Activated T-helper 1 cell treated with anti-CD3 and anti-CD28 coated beads, Interleukin-2, amount 50 U/mL, for 16 hours (primary cell): Measurements from ENCODE around the gene PAX8.

Experiments used
- DNase-seq, 2 donors: peaks; one replicate each; pipeline ENCODE4 v3.0.0-alpha.2; 2020; ENCODE audit warnings: low read depth in 1 of 2, low spot score in 1 of 2

Gene PAX8

DNA sequence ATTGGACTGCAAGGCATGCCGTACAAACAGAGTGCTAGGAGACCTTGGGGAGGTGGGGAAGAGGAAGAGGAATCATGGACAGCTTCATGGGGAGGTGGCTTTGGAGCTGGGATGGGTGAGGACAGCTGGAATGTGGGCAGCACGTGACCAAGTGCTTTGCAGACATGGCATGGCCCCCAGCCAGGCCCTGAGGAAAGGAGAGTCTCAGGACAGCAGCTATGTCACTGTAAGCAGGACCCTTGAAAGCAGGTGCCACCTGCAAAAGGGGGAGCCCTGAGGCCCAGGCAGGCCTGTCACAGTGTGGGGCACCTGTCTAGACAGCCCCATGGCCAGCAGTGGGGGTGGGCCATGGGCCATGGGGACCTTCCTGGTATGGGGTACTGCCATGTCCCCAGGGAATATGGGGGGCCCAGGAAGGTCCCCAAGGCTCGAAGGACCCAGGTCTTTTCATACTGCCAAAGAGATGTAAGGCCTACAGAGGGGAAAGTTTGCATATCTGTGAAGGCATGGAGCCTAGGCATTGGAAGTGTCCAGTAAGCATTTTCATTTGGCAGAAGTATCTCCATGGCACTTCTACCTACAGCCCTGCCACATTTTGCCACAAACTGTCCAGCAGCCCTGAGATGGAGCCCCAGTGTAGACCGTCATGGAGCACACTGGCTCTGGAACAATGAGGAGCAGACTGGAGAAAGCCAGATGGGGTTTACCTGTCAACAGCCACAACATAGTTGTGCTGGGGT, 9.9 kb downstream of the PAX8 start:
- no peak for DNase-seq

DNA sequence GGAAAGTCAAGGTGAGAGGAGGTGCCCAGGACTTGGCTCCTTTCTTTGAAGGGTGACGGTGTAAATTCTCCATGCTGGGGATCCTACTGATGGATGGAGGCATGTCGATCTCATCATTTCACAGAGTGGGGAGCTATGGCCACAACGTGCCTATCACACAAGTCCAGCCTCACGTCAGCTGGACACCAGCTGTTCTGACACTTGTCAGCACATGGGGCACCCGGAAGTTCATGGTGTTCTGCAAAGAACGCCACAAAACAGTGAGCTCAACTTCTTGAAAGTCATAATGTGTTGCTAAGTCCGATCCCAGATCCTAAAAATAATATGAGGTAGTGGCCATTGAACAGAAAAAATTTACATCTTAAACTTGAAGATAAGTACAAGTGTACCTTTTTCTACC, 12.3 kb downstream of the PAX8 start:
- no peak for DNase-seq

DNA sequence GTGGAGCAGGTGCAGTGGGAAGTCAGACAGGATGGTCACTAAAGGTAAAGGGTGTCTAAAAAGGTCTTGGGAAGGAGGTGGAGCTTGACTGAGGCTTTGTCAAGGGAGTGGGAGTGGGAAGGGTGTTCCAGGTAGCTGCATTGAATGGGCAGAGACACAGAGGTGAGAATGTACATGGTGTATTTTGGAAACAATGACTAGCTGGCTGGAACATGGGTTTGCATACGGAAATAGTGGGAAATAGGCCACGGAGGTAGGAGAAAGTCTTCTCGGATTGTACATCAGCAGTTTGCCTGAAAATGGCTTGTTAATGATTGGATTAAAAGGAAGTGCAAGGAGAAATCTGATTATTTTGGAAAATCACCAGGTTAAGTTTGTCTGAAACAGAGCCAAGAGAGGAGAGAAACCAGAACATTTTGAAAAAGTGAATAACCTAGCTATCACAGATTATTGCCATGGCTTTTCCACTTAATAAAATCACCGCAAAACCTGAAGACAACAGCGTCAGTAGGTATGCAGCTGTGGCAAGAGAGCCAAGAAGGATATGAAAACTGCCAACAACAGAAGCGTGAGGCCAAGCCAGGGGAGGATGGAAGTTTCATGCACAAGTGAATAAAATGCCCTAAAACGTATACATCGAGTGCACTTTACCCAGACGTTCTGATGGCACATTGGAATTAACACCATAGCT, 13.9 kb downstream of the PAX8 start:
- no peak for DNase-seq

DNA sequence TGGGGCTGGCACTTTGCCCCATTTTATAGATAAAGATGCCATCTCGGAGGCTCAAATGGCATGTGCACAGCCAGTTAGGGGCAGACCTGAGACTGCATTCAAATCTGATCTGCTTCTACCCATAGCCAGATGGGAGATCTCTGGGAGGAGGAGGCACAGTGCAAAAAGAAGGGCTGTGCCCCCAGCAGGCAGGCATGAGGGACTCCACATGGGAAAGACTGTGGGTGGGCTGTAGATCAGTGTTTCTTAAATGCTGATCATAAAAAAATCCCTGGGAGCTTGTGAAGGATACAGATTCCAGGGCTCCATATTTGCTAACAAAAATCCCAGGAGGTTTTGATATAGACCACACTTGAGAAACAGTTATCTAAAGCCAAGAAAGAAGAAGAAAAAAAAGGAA, 15.2 kb downstream of the PAX8 start:
- no peak for DNase-seq

DNA sequence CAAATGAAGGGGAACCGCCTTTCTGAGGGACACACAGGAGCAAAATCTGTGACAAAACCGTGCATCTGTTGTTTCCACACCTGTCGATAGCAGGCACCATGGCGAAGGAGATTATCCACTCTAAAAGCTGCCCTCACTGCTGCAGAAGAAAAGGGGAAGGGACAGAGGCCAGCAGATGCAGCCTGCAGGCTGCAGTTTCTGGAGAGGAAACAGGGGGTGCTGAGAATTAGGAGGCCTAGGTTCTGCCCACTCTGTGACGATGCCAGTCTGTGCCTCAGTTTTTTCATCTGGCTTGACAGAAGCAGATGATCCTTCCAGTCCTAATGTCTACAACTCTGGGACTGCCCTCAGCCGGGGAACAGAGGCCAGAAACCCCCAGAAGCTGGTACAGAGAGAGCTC, 17.7 kb downstream of the PAX8 start:
- DNase-seq: no peak

DNA sequence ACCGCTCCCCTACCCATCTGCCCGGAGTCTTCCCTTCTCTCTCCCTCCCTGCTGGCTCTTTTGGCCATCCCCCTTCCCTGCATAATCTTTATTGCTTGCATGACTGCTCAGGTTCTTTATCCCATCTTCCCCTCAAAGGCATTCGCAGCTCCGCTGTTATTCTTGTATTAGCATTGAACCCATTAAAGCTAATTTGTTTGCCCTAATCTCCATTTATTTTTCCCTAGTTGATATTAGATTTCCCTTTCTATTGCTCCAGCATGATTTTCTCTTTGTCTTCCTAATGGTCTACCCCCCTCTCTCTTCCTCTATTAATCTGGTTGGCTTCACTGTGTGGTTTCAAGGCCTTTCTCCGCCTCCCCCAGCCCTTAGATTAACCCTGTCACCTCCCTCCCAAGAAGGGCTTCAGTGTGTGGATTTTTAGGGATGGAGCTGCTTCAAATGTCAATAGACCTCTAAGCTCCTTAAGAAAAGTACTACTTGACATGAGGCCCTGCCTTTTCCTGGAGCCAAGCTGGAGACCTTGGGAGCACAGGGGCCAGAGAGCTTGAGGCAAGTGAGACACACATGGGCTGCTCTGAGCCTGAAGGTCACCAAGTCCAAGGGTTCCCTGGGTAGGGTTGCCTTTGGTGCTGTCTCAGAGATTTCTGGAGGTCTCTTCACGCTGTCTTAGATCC, 20.1 kb downstream of the PAX8 start:
- DNase-seq: no peak

DNA sequence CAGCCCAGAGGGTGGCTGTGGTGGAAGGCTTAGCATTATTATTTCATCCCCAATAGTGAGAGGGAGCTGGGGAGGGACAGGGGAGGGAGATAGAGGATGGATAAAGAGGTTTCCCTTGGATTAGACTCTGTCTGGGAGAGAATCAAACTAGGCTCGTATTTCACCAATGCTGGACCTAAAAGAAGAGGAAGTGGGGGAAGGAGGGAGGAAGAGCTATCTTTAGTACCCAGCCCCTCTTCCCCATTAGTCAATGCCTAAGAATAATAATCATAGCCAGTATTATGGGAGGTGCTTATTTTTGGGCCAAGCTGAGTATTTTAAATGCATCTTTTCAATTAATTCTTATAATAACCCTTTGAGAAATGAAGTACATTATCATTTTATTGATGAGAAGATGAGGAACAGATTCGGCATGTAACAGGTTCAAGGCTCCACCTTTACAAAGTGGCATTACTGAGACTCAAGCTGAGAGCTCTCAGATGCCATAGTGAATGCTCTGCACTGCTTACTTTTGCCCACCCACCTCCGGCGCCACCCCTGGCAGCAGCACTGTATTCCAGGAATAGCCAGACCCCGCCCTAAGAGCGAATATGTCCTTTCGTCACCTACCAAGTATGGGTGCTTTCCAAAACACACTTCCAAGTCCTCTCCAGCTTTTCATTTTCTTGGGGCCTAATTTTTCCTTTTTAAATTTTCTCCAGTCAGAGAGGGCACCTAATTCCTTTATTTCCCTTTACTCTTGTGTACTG, 21.0 kb downstream of the PAX8 start:
- DNase-seq: no peak

DNA sequence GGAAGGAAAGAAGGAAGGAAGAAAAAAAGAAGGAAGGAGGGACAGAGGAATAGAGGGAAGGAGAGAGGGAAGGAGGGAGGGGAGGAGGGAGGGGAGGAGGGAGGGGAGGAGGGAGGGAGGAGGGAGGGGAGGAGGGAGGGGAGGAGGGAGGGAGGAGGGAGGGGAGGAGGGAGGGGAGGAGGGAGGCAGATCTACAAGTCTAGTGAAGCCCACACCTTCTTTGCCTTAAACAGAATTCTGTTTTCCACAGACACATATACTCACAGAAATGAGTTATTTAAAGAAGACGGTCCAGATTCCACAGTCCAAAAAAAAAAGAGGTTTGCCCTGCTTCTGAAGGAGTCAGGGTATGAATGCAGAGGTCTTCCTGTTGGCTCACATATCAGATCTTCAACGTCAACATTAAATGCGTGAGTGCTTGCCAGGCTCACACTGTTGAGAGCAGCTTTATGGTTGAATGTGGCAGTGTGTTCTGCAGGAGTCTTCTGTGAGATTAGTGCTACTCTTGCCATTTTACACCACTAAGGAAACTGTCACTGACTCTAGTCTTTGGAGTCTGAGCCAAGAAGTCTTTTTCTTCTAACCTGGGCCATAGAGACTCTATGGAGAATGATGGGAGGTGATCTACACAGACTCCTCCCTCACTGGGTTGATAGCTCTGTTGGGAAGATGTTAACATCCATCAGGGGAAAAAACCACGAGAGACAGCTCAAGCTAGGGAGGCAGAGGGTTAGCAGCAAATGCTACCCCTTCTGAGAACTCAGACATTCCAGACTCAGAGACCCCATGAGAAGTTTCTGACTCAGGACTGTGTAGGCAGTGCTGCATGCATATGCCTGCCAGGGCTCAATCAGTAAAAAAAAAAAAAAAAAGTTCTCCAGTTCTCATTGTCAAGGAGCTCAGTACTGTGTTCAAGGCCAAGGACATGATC, 23.3 kb downstream of the PAX8 start:
- no peak for DNase-seq

DNA sequence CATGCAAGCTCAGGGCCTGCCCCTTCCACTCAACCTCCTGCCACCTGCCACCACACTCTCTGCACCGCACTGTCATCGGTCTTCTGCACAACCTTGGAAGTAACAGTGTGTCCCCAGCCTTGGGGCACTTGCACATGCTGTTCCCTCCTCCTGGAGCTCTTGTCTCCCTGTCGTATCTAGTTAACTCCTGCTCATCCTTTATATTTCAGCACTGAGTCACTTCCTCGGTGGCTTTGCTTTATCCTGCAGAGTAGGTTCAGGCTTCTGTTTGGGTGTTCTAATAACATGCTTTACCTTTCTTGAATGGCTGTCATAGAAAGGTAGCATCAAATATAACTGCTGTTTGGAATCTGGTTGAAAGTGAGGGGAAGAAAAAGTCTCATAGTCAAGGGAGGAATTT, 25.3 kb downstream of the PAX8 start:
- no peak for DNase-seq

DNA sequence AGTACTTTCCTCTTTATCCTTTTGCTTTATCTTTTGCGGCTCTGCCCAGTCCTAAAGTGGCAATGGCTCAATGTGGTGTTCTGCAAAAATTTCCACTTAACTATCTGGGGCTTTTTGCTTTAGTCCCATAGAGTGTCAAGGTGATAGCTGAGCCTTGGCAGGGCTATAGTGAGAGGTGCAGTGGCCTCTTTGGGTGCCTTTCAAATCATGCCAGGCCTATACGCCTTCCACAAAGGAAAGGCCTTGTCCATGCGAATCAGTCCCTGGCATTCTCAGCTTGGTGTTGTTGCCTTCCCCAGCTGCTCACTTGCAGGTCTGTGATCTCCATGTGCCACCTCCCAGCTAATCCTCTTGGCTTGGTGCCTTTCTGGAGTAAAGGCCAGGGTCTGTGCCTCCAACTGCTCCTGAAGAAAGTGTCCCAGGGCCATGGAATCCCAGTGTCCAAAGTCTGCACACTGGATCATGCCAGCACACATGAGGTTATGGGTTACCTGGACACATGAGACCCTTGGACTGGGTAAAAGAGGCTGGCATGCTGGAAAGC, 26.6 kb downstream of the PAX8 start:
- DNase-seq: no peak

DNA sequence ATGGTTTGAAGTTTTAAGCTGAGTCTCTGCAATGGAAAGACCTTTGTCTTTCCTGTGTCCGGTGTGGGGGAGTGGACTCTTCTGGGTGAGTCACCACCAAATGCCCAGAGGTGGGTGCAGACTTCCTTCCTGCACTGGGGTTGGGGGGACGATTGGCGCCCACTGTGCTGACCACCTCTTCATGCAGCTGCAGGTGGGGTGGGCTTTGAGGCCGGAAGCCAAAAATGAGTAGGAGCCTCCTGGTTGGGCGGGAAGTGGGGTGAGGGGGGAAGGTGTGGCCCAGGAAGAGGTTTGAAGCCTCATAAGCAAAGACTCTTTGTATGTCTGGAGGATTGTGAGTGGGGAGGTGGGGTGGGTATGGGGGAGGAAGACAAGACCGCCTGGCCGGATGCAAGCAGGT, 27.6 kb downstream of the PAX8 start:
- DNase-seq: no peak

DNA sequence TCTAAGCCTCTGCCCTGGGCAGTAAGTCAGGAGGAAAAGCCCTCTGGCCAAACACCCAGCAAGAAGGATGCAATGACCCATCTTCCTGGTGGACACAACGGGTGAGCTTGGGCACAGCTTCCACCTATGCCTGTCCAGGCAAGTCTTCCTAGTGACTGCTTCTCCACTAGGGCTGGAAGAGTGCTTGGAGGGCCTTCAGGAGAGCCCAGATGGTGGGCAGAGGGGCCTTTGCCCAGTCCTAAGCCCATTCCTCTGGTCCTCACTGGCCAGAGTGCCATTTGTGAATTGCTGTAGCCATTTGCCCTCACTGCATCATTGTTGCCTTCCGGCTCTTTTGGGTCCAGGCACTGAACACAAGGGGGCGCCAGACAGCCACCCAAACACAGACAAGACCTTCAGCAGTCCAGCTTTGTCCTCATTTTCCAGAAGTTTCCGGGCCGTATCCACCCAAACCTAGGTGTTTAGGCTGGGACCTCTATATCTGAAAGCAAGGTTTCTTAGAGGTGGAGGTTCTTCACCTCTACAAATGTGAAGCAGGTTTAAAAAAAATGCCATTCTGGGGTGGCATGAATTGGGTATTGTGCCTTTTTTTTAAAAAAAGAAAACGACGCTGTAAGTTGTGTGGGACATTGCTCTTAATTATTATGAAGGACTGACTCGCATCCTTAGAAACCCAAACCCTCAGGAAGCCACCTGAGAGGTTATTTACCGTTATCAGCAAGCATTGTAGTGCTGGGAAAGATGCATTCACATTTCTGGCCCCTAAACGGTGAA, 29.5 kb downstream of the PAX8 start:
- peak; percentile 56 to 61 for DNase-seq

DNA sequence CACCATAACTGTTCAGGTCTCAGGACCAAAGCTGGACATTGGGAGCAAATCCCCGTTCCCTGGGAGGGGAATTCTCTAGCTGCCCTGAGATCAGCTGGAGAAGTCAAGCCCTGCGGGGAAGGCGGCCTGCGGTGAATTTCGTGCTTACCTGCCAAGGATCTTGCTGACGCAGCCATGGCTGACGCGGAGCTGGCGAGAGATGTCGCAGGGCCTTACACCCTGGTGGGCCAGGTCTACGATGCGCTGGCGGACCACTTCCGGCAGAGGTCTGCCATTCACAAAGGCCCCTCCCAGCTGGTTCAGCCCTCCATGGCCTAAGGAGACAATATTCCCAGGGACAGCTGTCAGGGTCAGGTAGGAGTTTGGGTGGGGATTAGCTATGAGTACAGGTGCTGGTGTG, 32.1 kb downstream of the PAX8 start:
- DNase-seq: no peak

DNA sequence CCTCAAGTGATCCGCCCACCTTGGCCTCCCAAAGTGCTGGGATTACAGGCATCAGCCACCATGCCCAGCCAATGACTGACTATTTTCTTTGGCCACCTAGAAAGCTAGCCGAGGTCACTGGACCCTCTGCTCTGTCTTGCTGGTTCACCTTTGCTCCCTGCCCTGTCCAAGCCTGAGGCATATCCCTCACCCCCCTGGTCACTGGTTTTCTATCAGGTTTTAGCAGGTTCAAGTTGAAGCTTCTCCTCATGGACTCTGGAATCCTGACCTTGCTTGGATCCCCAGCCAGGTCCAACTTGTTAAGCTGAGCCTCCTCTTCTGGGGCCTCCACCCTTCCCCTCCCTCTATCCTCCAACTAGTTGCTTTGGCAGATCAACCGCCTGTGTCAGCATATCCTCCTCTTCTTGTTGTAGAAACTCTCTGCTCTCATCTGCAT, 33.4 kb downstream of the PAX8 start:
- no peak for DNase-seq

DNA sequence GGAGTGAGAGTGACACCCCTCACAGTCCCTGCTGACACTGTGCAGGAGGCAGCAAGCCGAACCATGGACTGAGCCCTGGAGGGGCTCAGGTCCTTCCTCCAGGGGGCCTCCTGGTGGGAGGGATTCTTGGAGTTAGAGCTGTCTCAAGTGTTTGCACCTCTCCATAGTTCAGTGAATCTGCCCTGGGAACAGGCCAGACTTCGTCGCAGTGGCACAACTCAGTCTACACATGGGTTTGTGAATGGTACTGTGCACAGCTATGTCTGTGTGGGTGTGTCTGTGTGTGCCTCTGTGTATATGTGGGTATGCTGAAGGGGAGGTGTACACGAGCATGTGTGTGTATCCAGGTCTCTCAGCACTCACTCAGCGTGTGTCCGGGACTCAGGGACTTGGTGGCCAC, 36.4 kb downstream of the PAX8 start:
- no peak for DNase-seq

DNA sequence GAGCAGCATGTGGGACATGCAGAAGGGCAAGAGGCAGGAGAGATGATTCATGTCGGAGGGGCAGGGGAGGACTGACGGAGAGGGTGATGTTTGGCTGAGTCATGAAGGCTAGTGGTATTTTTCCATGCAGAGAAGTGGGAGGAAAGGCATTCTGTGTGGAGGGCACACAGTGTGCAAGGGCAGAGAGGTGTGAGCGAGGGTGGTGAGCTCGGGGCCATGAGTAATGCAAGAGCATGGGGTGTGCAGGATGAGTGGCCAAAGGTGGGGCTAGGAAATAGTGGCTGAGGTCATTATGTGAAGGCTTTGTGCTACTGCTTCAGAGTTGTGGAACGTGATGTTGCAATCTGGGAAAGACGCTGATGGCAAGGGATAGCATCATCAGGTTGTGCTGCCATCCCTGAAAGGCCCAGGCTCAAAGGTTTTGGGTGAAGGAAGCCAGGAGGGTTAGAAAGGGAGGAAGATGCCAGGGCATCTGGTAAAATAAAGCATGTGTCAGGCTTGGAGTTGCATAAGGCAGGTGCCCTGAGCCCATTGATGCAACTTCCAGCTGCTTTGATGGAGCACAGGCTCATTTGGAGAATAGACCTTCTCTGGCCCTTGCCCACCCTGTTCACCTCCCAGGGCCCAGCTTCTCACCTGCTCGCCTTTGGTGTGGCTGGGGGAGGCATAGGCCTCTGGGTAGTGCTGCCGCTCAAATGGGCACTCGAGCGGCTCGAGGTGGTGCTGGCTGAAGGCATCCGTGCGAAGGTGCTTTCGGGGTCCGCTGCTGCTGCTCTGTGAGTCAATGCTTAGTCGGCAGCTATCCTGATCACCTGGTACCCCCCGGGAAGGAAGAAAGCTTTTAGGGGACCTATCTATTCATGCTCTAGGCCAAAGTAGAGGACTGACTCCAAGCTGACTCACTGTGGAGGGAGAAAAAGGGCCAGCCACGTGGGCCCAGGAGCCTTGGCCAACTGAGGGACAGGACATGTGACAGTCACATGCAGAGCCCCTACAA, 37.5 kb downstream of the PAX8 start:
- DNase-seq: peak in 1 of 2 donors; percentile 31

DNA sequence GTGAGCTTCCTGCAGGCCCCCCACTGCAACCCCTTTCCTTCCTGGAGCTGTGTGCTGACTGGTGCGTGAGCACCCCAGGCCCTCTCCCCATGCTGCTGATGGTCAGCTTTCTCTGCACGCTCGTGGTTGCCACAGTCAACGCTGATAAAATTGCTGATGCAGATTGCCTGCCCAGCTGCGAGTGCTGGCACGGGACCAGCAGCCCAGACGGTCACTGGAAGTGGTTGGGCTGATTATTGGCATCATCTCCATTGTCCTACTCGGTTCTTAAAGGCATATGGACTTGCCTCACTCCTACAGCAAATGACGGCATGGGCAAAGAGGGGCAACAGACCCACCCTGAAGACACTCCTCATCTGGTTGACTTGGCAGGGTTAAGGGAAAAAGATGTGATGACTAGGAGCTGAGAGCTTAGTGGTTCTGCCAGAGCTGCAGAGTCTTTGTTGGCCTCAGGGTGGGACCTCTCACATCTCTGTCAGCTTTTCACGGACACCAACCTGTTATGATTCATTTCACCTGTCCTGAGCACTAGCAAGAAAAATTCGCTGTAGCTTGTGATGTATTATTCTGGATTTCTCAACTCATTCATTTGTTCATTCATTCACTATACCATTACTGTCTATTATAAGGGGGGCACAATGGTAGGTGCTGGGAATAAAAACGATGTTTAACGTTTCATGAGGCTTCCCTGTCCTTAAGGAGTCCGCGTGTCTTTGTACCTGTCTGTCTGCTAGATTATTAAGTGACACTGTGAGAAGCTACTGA, 38.4 kb downstream of the PAX8 start:
- no peak for DNase-seq
